Right atrium auricular region (tissue), 2 donors: ENCODE measurements around the gene SYCP2. TPM values are rescaled to one million over a fixed set of nuclear protein-coding genes. Genes with fewer than 3 reads are reported as not detected.

Experiments
- DNase-seq: peaks from one replicate; pipeline ENCODE4 v3.0.0-alpha.2; 2019; ENCODE audit warnings: low spot score
- H3K27ac ChIP-seq, 2 donors: fragments of 200-600 bp; sonication (generic); 1 replicate in 1 of 2; 2 replicates in 1 of 2; pipeline ENCODE4 v1.5.1; 2016 to 2019
- H3K27me3 ChIP-seq, 2 donors: fragments of 200-600 bp; sonication (generic); one replicate each; pipeline versions ENCODE4 v1.5.1 to v1.6.0; 2017 to 2019
- H3K36me3 ChIP-seq: fragments of 200-600 bp; sonication (generic); one replicate; pipeline ENCODE4 v1.5.1; 2016
- H3K4me1 ChIP-seq, 2 donors: fragments of 200-600 bp; sonication (generic); one replicate each; pipeline versions ENCODE4 v1.5.1 to v1.6.0; 2017 to 2019
- H3K4me3 ChIP-seq, 2 donors: fragments of 200-600 bp; sonication (generic); 1 replicate in 1 of 2; 2 replicates in 1 of 2; pipeline ENCODE4 v1.5.1; 2017 to 2019; ENCODE audit warnings: mild to moderate bottlenecking in 1 of 2, moderate library complexity in 1 of 2
- H3K9me3 ChIP-seq, 2 donors: fragments of 200-600 bp; sonication (generic); one replicate each; pipeline ENCODE4 v1.5.1; 2019
- total RNA-seq, 2 donors: library from RNA; depleted of rRNA; stranded (reverse); fragments of >200 nt; gene quantifications; one replicate each; pipeline ENCODE4 v1.1.0, GENCODE V29; 2016
- TF ChIP-seq, protein P1 (sequence below), 2 donors: fragments of 200-600 bp; sonication (generic); IDR thresholded peaks; one replicate each; pipeline ENCODE4 v1.5.1; 2019; ENCODE audit warnings: antibody characterized with exemption in 2 of 2

SYCP2 gene
- total RNA-seq, 2 donors from 2014 or later = 0.56 to 0.79 TPM

- Histone ChIP-seq H3K4me1 (peaks cover 0 to 34% of the 10 kb centered on the region in 2 donors), H3K27me3 (no peaks in the 10 kb centered on the region), H3K27ac (no peak overlapping the region), H3K9me3 (no peaks in the 10 kb centered on the region), H3K4me3 (no peak overlapping the region), H3K36me3 (peaks cover 22% of the 10 kb centered on the region)
- TF ChIP-seq, protein P1, sequence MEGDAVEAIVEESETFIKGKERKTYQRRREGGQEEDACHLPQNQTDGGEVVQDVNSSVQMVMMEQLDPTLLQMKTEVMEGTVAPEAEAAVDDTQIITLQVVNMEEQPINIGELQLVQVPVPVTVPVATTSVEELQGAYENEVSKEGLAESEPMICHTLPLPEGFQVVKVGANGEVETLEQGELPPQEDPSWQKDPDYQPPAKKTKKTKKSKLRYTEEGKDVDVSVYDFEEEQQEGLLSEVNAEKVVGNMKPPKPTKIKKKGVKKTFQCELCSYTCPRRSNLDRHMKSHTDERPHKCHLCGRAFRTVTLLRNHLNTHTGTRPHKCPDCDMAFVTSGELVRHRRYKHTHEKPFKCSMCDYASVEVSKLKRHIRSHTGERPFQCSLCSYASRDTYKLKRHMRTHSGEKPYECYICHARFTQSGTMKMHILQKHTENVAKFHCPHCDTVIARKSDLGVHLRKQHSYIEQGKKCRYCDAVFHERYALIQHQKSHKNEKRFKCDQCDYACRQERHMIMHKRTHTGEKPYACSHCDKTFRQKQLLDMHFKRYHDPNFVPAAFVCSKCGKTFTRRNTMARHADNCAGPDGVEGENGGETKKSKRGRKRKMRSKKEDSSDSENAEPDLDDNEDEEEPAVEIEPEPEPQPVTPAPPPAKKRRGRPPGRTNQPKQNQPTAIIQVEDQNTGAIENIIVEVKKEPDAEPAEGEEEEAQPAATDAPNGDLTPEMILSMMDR (IDR thresholded peaks at IDR 0.05) = no peak
- no peak for DNase-seq
Measured at GRCh38 chr20:59948212-59948611, 14.8 kb upstream of the SYCP2 start.

GRCh38 chr20:59947376-59947775, 13.9 kb upstream of the SYCP2 start:
- TF ChIP-seq, protein P1 (IDR thresholded peaks at IDR 0.05) = no peak
- H3K36me3 ChIP-seq = peaks cover 30% of the 10 kb centered on the region
- no peak overlapping the region for H3K4me3 ChIP-seq

GRCh38 chr20:59945731-59946130, 12.3 kb upstream of the SYCP2 start:
- no peak overlapping the region for H3K4me3 ChIP-seq
- H3K36me3 ChIP-seq = peaks cover 27% of the 10 kb centered on the region
- DNase-seq = no peak
- no peak overlapping the region for H3K27ac ChIP-seq
- H3K4me1 ChIP-seq = peaks cover 0 to 49% of the 10 kb centered on the region in 2 donors
- H3K27me3 ChIP-seq = no peaks in the 10 kb centered on the region
- no peaks in the 10 kb centered on the region for H3K9me3 ChIP-seq
- TF ChIP-seq, protein P1 (IDR thresholded peaks at IDR 0.05) = no peak

More at GRCh38 chr20:59947376-59947775, 13.9 kb upstream of the SYCP2 start:
- H3K27me3 ChIP-seq = no peaks in the 10 kb centered on the region
- no peak overlapping the region for H3K27ac ChIP-seq
- no peaks in the 10 kb centered on the region for H3K9me3 ChIP-seq
- H3K4me1 ChIP-seq = peaks cover 0 to 34% of the 10 kb centered on the region in 2 donors
- no peak for DNase-seq

DNA sequence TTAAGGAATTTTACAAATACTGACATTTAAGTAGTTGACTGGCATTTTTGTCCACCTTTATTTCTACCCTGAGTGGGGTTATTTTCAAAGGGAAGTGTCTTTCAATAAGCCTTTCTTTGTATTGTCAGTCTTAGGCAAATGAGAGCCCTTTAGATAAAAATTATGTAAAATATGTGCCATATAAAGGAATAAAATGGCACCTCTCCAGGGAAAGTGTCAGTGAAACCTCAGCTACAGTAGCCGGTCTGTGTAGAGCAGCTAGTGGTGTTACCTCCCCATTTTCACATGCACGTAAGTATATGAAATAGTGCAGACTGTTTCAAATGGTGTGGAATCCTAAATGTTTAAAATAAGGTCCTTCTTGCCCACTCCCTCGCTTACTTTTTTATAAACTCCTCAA, 11.7 kb upstream of the SYCP2 start:
- Histone ChIP-seq H3K4me1 (peaks cover 0 to 49% of the 10 kb centered on the region in 2 donors), H3K36me3 (peaks cover 27% of the 10 kb centered on the region), H3K27me3 (no peaks in the 10 kb centered on the region), H3K9me3 (no peaks in the 10 kb centered on the region), H3K27ac (no peak overlapping the region), H3K4me3 (no peak overlapping the region)
- no peak for DNase-seq
- TF ChIP-seq, protein P1 (IDR thresholded peaks at IDR 0.05) = no peak

DNA sequence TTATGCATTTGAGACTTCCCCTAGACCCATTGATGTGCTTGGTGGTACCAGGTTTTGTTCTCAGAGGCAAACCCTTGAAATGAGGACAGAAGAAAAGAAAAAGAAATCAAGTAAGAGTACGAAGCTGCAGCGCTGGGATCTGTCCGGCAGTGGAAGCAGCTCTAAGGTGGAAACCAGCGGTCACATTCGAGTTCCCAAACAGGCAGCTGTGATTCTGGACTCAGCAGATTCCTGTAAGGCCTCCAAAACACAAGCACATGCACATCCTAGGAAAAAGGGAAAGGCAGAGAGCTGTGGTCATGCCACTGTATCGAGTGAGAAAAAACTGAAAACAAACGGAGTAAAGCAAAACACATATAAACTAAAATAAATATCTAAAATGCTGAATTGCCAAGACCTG, 11.3 kb upstream of the SYCP2 start:
- TF ChIP-seq, protein P1 (IDR thresholded peaks at IDR 0.05) = no peak
- DNase-seq = no peak
- no peaks in the 10 kb centered on the region for H3K9me3 ChIP-seq
- H3K4me1 ChIP-seq = peaks cover 0 to 49% of the 10 kb centered on the region in 2 donors
- H3K36me3 ChIP-seq = peaks cover 27% of the 10 kb centered on the region
- no peaks in the 10 kb centered on the region for H3K27me3 ChIP-seq
- H3K27ac ChIP-seq = no peak overlapping the region
- no peak overlapping the region for H3K4me3 ChIP-seq

DNA sequence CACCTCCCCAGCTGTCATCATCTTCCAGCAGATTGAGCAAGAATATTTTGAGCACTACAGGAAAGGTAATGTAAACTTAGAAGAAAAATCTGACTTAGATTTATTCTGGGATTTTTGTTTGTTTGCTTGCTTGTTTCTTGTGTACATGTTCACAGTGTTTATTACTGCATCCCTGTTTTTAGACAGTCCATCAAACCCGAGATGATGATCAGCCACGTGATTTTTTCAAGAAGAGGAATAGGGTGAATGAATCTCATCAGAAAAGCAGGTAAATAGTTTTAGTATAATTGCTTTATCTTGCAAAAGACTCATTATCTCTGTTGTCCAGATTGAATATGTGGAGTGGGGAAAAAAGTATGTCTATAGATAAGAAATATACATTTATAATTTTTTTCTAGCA, 8.8 kb upstream of the SYCP2 start:
- H3K27me3 ChIP-seq = no peaks in the 10 kb centered on the region
- no peak for DNase-seq
- H3K4me3 ChIP-seq = no peak overlapping the region
- H3K27ac ChIP-seq = peak overlapping the region in 1 of 2 donors; percentile 96
- H3K9me3 ChIP-seq = no peaks in the 10 kb centered on the region
- H3K36me3 ChIP-seq = peaks cover 27% of the 10 kb centered on the region
- TF ChIP-seq, protein P1 (IDR thresholded peaks at IDR 0.05) = no peak
- peaks cover 0 to 64% of the 10 kb centered on the region in 2 donors for H3K4me1 ChIP-seq
